Measurements from ENCODE around the gene NR2F2.

- TF ChIP-seq CTCF (IDR thresholded peaks at IDR 0.05; ENCODE audit: low read length) (peak; percentile 42), EZH2 (IDR thresholded peaks at IDR 0.05; ENCODE audit: borderline replicate concordance, low read length) (no peak)
Observed at GRCh38 chr15:96356494-96357455, 26.3 kb downstream of the NR2F2 start.

Measured in OCI-LY1 (cell line).